Cerebellar nuclear complex (tissue), 1 donor: ENCODE measurements around the gene MYMK.

Source experiments
- DNase-seq, 2 experiments: peaks; one replicate each; lab custom pipeline; 2025; lab: John Stamatoyannopoulos, UW

The MYMK gene

GRCh38 chr9:133535306-133535877 is 10.6 kb upstream of the MYMK start:
- no peak for DNase-seq

- no peak for DNase-seq
Observed at GRCh38 chr9:133534346-133535291, 9.9 kb upstream of the MYMK start, which contains the start of gene ADAMTSL2. TSS of gene ADAMTSL2 (plus strand) at chr9:133534704. CDS start at chr9:133536713, 2,009 bp downstream.

- no peak for DNase-seq
Observed at GRCh38 chr9:133533857-133534256, 9.1 kb upstream of the MYMK start.

GRCh38 chr9:133532937-133533668 is 8.3 kb upstream of the MYMK start:
- no peak for DNase-seq

- DNase-seq: no peak
Observed at GRCh38 chr9:133531293-133531692, 6.5 kb upstream of the MYMK start.

GRCh38 chr9:133529874-133530273 is 5.1 kb upstream of the MYMK start:
- DNase-seq: no peak

GRCh38 chr9:133529457-133529856 is 4.7 kb upstream of the MYMK start:
- no peak for DNase-seq

- no peak for DNase-seq
Observed at GRCh38 chr9:133528876-133529241, 4.1 kb upstream of the MYMK start.

- DNase-seq: no peak
Observed at GRCh38 chr9:133528001-133528875, 3.5 kb upstream of the MYMK start.

GRCh38 chr9:133527444-133527920 is 2.7 kb upstream of the MYMK start:
- no peak for DNase-seq

GRCh38 chr9:133526721-133527321 is 2.1 kb upstream of the MYMK start:
- no peak for DNase-seq

GRCh38 chr9:133525677-133526076 is 918 bp upstream of the MYMK start:
- DNase-seq: no peak

- DNase-seq: no peak
Observed at GRCh38 chr9:133524146-133524545, 613 bp downstream of the MYMK start.

GRCh38 chr9:133523106-133523505 is 1.7 kb downstream of the MYMK start:
- DNase-seq: no peak

- no peak for DNase-seq
Observed at GRCh38 chr9:133522073-133522910, 2.5 kb downstream of the MYMK start.

GRCh38 chr9:133521122-133522072 is 3.4 kb downstream of the MYMK start:
- DNase-seq: no peak

- DNase-seq: no peak
Observed at GRCh38 chr9:133520121-133520835, 4.5 kb downstream of the MYMK start.

- DNase-seq: no peak
Observed at GRCh38 chr9:133519693-133520092, 5.1 kb downstream of the MYMK start.
